DMS 273 (cell line): ENCODE results near the gene DGKG.

ENCODE experiments used
- DNase-seq: peaks from one replicate; lab custom pipeline; 2025; ENCODE audit not compliant: unreplicated experiment; lab: John Stamatoyannopoulos, UW

Gene DGKG

GRCh38 chr3:186180891-186181481 is 181.0 kb downstream of the DGKG start:
- no peak for DNase-seq

DNA sequence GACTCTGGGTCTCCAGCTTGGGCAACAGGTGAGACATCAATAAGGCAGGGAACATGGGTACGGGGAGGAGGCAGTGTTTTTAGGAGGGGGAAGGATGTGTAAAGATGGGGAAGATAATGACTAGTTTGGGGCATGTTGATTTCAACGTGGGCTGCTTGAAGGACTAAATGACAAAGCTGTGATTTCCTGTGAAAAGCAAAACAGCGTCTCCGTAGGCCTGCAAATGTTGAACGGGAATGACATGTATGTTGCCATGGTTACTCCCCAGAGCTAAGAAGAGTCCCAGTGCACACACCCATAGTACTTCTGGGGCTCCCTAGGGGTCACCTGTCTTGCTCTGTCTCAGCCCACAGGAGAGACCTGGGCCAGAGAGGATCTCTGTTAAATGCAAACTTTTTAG is 181.9 kb downstream of the DGKG start:
- no peak for DNase-seq

- no peak for DNase-seq
Observed at GRCh38 chr3:186178412-186178811, 183.6 kb downstream of the DGKG start.

DNA sequence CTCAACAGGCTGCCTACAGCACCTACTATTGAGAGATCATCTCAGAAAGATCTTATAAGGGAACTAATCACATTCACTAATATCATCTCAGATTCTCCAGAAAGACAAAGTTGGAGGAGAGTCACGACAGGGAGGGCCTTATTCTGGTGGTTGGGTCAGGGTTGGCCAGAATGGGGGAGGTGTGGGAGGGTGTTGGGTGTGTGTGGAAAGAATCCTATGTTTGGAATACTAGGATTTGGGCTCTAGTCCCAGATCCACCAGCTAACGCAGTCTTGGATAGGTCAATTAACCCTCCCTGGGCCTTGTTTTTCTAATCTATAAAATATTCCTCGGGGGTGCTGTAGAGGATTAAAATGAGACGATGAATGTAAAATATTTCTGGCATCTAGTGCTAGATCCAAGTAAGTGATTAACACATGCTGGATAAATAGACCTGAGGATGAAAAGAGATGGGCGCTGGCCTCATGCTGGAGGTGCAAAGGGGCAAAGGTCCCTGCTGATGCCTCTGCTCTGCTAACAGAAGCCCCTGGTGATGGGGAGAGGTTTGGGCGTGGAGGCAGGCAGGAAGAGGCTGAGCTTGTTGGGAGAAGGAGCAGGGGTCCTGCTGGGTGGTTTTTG is 185.6 kb downstream of the DGKG start:
- no peak for DNase-seq

- DNase-seq = no peak
Observed at GRCh38 chr3:186173224-186173815, 188.7 kb downstream of the DGKG start.

DNA sequence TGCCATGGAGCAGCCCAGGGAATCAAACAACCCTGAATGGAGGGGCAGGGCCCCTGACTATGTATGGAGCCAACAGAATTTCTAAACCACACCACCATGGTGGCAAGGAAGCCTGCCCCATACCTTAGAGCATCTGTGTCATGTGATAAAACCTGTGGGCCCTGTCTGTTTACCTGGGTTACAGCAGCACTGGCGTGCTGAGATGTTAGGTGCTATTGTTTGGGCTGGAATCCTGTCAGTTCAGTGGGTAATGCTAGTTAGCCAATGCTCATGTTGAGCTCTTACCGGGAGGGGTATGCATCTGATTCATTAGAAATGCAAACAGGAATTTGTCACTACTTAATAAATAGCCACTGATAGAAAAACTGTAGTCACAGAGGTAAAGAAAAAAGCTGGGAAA is 189.7 kb downstream of the DGKG start:
- DNase-seq = no peak

GRCh38 chr3:186171521-186171920 is 190.5 kb downstream of the DGKG start:
- DNase-seq = no peak

GRCh38 chr3:186170516-186170915 is 191.5 kb downstream of the DGKG start:
- DNase-seq = no peak

DNA sequence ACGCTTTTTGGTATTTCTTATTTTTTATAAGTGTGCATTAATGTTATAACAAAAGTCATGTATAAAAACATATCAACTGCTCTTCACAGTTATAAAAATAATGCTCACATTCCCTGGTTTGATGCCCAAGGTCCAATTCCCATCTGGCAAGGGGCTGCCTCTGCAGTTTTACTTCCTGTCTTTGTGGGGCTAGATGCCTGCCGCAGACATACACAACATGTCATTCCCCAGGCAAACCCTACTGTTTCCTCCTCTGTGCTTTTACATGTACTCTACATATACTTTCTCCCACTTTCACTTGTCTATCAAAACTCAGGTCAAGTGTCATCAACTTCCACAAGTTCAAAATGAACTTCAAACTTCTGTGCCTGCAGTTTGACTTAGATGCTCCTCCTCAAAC is 192.7 kb downstream of the DGKG start:
- DNase-seq = no peak

DNA sequence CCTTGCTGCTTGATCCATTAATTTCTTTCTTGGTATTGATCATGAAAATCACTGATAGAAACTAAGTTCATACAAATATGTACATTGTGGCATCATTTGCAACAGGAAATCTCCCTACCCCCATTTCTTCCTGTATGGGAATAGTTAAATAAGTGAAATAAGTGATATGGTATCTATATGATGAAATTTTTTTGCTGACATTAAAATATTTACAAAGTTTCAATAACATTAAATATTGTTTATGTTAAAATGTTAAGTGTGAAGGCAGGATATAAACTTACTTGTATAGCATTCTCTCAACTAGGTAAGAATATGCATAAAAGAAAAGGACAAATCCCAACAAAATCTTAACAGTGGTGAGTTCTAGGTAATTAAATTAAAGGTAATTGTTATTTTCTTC is 193.1 kb downstream of the DGKG start:
- no peak for DNase-seq

GRCh38 chr3:186167646-186168395 is 194.2 kb downstream of the DGKG start:
- no peak for DNase-seq

GRCh38 chr3:186166491-186167288 is 195.3 kb downstream of the DGKG start:
- no peak for DNase-seq

DNA sequence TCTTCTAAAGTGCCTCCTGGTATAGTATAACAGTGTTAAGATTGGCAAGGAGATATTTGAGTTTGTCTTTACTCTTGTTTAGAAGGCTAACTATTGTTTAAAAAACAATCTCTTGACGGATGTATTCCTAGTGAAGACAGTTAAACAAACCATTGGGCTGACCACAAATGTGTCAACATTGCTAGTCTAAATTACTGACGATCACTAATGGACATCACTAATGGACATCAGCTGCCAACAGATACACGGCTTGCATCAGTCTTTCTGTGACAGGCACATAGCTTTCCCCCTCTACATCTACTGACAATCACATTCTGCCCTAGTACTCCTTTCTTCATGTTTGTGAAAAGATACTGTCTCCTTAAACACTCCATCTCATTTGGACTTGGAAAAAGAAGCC is 196.0 kb downstream of the DGKG start:
- DNase-seq = no peak

DNA sequence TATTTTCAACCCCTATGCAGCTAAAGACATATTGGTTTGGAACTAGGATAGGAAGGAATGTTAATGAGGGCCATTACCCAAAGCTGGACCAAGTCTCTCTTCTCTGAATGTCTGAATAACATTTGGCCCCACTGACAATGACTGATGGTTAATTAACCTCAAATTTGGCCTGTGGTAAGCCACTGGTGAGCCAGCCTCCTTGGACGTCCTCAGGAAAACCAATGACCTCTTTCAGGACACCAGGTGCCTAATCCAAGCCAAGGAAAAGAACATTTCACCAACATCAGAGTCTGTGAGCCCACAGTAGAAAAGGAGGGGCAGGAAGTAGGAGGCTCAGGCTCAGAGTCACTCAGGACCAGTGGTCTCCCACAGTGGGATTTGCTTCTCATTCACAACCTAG is 196.7 kb downstream of the DGKG start:
- DNase-seq = no peak

GRCh38 chr3:186164696-186165095 is 197.3 kb downstream of the DGKG start:
- DNase-seq = no peak

DNA sequence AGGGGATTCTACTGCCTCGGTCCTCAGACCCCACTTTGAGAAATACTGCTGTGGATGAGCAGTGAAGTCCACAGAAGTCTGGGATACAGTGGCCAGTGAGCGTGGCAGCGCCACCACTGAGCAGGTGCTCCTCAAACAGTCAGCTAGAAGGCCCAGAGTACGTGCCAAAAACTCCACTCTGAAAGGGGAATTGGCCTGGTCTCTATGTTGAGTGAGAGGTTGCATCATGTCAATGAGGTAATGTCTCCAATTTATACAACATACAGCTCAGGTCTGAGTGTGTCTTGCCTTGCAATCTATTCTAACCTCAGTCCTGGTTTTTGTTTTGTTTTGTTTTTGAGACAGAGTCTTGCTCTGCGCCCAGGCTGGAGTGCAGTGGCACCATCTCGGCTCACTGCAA is 199.8 kb downstream of the DGKG start:
- no peak for DNase-seq

DNA sequence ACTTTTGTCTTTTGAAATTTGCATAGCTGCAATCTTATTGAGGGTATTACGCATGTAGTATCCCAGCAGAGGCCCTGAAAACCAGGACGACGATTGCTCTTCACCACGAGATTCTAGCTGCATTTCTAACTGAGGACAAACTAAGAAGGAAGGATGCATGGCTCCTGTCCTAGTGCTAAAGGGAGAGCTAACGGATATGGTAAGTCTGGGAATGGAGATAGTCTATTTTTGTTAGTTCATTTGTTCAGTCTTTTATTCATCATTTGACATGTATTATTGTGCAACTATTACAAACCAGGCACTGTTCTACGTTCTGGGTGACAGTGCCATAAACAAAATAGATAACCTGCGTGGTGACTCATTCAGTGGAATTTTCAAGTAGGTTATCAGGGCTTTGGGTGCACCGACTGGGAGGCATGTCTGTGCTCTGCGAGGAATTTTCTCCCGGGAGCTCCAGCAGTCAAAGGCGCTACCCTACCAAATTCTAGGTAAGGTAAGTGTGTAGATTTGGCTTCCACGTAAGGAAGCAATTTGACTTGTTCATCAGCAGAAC is 201.3 kb downstream of the DGKG start:
- DNase-seq = no peak

- DNase-seq = no peak
Observed at GRCh38 chr3:186154641-186155040, 207.4 kb downstream of the DGKG start.

DNA sequence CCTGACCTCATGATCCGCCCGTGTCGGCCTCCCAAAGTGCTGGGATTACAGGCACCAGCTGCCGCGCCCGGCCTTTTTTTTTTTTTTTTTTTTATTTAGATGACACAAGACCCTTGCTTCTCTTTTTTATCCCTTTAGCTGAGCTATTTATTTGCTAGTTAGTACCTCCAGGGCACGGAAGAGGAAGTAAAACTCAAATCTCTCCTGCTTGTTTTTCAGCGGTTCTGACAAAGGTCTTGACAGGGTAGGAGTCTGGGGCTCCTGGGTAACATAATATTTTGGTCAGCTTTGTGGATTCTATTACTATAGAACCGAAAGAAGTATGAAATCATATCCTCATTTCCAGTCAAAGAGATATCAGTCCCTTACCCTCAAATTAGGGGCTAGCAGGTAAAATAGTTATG is 209.1 kb downstream of the DGKG start:
- DNase-seq = no peak

GRCh38 chr3:186152361-186152798 is 209.7 kb downstream of the DGKG start:
- DNase-seq = no peak
